Measurements from ENCODE around the gene GLIS1.

Gene GLIS1

GRCh38 chr1:53592985-53593757, 145.8 kb downstream of the GLIS1 start:
- TF ChIP-seq, protein P1, sequence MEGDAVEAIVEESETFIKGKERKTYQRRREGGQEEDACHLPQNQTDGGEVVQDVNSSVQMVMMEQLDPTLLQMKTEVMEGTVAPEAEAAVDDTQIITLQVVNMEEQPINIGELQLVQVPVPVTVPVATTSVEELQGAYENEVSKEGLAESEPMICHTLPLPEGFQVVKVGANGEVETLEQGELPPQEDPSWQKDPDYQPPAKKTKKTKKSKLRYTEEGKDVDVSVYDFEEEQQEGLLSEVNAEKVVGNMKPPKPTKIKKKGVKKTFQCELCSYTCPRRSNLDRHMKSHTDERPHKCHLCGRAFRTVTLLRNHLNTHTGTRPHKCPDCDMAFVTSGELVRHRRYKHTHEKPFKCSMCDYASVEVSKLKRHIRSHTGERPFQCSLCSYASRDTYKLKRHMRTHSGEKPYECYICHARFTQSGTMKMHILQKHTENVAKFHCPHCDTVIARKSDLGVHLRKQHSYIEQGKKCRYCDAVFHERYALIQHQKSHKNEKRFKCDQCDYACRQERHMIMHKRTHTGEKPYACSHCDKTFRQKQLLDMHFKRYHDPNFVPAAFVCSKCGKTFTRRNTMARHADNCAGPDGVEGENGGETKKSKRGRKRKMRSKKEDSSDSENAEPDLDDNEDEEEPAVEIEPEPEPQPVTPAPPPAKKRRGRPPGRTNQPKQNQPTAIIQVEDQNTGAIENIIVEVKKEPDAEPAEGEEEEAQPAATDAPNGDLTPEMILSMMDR (IDR thresholded peaks at IDR 0.05; ENCODE audit: low read depth, low read length, missing control alignments): no peak
- no peak overlapping the region for H3K4me3 ChIP-seq (ENCODE audit: low read depth, low read length)
- no peak for DNase-seq (ENCODE audit: low read depth)

DNA sequence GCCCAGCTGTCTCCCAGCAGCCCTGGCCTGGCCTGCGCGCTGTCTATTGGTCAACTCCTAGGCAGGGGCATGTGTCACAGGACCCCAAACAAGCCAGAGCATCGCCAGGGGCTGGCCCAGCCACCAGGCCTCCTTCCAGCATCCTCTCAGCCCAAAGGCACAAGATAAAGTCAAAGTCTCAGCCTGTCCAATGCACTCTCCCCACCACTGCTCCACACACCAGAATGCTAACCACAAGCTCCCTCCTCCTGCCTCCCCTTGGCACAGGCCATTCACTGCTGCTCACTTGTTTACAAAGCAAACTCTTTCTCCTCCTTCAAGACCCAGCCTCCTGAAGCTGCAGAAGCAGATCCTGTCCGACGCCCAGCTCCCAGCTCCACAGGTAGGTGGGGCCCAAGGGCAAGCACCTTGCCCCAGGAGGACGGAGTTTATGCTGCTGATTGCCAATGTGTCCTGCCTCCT, 146.4 kb downstream of the GLIS1 start:
- no peak for DNase-seq (ENCODE audit: low read depth)

DNA sequence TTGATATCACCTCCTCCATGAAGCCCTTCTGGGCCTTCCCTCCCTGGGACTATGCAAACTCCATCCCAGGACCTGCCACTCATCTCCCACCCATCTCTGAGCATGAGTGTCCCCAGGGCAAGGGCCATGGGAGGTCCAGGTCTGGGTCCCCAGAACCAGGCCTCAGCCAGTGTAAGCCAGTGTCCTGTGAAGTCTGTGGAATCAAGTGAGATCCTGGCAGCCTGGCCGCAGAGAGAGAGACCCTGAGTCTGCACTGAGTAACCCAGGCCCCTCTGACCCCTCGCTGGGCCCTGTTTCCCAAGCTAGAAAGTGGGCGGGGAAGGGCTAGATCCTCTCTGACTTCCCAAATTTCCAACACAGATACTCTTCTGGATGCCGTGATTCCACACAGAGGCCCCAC, 147.0 kb downstream of the GLIS1 start:
- TF ChIP-seq, protein P1 (IDR thresholded peaks at IDR 0.05; ENCODE audit: low read depth, low read length, missing control alignments): no peak
- no peak for DNase-seq (ENCODE audit: low read depth)
- no peak overlapping the region for H3K4me3 ChIP-seq (ENCODE audit: low read depth, low read length)

More for the DNA sequence above, 146.4 kb downstream of the GLIS1 start:
- no peak overlapping the region for H3K4me3 ChIP-seq (ENCODE audit: low read depth, low read length)
- TF ChIP-seq, protein P1 (IDR thresholded peaks at IDR 0.05; ENCODE audit: low read depth, low read length, missing control alignments): peak; percentile 18

- DNase-seq (ENCODE audit: low read depth): no peak
- H3K4me3 ChIP-seq (ENCODE audit: low read depth, low read length): no peak overlapping the region
- TF ChIP-seq, protein P1 (IDR thresholded peaks at IDR 0.05; ENCODE audit: low read depth, low read length, missing control alignments): no peak
These were observed 148.1 kb downstream of the GLIS1 start for GRCh38 chr1:53590531-53591515.

DNA sequence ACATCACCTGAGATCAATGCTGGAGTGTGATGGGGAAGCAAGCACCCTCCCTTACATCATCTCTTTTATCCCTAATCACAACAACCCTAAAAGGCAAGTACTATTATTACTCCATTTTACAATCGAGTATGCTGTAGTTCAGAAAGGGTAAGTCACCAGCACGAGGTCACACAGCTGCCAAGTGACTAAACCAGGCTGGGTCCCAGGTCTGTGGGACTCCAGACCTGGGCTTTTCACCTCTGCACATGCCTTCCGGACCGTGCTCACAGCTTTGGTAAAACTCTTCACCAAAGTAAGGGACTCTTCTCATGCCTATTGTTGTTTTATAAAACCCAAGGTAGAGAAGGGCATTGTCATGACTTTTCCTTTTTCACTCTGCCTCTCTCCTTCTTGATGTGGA, 148.9 kb downstream of the GLIS1 start:
- no peak overlapping the region for H3K4me3 ChIP-seq (ENCODE audit: low read depth, low read length)
- TF ChIP-seq, protein P1 (IDR thresholded peaks at IDR 0.05; ENCODE audit: low read depth, low read length, missing control alignments): no peak
- DNase-seq (ENCODE audit: low read depth): no peak

DNA sequence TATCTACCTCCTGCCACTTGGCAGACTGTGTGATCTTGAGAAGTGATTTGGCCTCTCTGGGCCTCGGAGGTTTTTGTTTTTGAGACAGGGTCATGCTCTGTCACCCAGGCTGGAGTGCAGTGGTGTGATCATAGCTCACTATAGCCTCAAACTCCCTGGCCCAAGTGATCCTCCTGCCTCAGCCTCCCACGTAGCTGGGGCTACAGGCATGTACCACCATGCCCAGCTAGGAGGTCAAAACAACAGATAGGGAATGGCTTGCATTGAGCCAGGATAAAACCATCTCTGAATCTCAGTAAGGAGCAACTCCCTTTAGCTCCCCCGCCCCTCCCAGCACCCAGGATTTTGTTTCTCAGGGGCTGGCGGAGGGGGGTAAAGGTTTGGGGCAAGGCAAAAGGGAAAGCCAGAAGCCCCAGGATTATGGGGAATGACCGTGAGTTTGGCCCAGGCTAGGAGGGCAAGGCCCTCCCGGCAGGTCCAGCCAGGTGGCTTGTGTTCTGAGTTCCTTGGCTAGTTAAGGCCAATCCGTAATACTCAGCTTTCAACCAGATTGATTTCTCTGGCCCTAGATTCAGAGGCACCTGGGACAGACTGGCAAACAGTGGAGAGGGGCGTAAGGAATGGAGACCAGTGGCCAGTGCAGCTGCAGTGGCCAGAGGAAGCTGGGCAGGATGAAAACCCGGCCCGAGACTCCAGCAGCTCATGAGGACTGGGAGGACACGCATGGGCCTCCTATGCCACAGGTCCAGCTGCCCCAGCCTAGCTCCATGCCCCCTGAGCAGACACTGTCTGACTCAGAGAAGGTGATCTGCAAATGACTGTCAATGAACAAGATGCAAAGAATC, 149.7 kb downstream of the GLIS1 start:
- no peak overlapping the region for H3K4me3 ChIP-seq (ENCODE audit: low read depth, low read length)
- TF ChIP-seq, protein P1 (IDR thresholded peaks at IDR 0.05; ENCODE audit: low read depth, low read length, missing control alignments): no peak
- no peak for DNase-seq (ENCODE audit: low read depth)
